BLaER1 treated with 17β-estradiol and CSF1 and Interleukin-3, amounts not matched to agents 10 nM and 100 nM (cell line): ENCODE results near the gene COMMD9.
A peak's percentile ranks its signal among the peaks of the same experiment; 100 is the strongest.

Experiments used
- H3K27ac ChIP-seq, 11 experiments: shearing (Covaris generic); formaldehyde crosslinking; 2 replicates each; pipeline ENCODE4 v1.8.1; 2022
- H3K27me3 ChIP-seq, 11 experiments: shearing (Covaris generic); formaldehyde crosslinking; 2 replicates each; pipeline ENCODE4 v1.8.1; 2022
- H3K36me3 ChIP-seq, 11 experiments: shearing (Covaris generic); formaldehyde crosslinking; 2 replicates each; pipeline ENCODE4 v1.8.1; 2022
- H3K4me1 ChIP-seq, 10 experiments: shearing (Covaris generic); formaldehyde crosslinking; 2 replicates each; pipeline ENCODE4 v1.8.1; 2022
- H3K4me2 ChIP-seq, 11 experiments: shearing (Covaris generic); formaldehyde crosslinking; 2 replicates each; pipeline ENCODE4 v1.8.1; 2022
- H3K4me3 ChIP-seq, 10 experiments: shearing (Covaris generic); formaldehyde crosslinking; 2 replicates each; pipeline ENCODE4 v1.8.1; 2022
- H3K9ac ChIP-seq, 11 experiments: shearing (Covaris generic); formaldehyde crosslinking; 2 replicates each; pipeline ENCODE4 v1.8.1; 2022
- H3K9me3 ChIP-seq, 11 experiments: shearing (Covaris generic); formaldehyde crosslinking; replicated peaks in 1 of 11; 2 replicates each; pipeline ENCODE4 v1.8.1; 2022
- H4K20me1 ChIP-seq, 11 experiments: shearing (Covaris generic); formaldehyde crosslinking; 2 replicates each; pipeline ENCODE4 v1.8.1; 2022
- Cebpa-rat ChIP-seq, 11 experiments: shearing (Covaris generic); IDR thresholded peaks; 2 replicates each; pipeline ENCODE4 v1.8.1; 2022

COMMD9 gene

DNA sequence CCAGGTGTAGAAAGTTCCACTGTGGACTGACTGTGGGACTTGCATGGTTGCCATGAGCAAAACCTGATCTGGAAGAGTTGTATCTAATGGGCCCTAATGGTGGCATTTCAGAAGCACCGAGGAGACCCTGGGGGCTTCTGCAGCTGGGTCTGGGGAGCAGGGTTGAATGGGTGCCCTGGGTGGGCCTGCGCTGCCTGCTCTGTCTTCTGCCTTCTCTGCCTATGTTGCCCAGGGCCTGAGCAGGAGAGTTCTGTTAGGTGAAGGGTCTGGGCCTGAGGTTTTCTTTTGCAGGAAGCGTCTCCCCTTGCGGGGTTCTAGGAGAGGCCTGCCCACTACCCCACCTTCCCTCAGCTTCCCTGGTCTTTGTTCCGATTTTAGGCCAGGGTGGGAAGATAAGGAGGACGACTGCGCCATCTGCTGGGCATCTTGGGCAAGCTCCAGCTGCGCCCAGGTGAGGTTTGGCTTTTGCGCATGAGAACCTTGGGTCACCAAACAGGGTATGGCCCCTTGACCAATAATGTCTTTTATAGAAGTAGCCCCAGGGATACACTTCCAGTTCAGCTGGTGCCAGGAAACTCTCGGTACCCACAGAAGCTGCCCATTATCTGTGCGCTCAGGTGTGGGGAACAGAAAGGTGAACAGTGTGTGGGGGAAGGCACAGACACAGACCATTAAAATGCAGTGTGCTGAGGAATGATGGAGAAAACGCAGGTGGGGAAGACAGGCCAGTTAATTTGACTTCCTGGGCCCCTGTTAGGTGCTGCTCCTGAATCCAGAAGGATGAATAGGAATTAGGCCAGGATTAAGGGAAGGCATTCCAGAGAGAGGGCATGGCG lies 23.2 kb downstream of the COMMD9 start:
- H3K9ac ChIP-seq: no peak overlapping the region
- H3K4me3 ChIP-seq: no peak overlapping the region
- no peak for TF ChIP-seq Cebpa-rat (IDR thresholded peaks at IDR 0.05)
- H3K27ac ChIP-seq: no peak overlapping the region
- H3K9me3 ChIP-seq: no peaks in the 10 kb centered on the region
- H3K4me2 ChIP-seq: no peak overlapping the region; a peak in 2 of 22 replicates
- H3K36me3 ChIP-seq: peaks cover 2 to 9% (median 6%) of the 10 kb centered on the region in 11 experiments; a peak in 13 of 22 replicates
- no peaks in the 10 kb centered on the region; a peak in 1 of 22 replicates for H4K20me1 ChIP-seq
- no peaks in the 10 kb centered on the region for H3K27me3 ChIP-seq
- H3K4me1 ChIP-seq: peaks cover 0 to 5% (median 0%) of the 10 kb centered on the region in 10 experiments; a peak in 5 of 20 replicates

GRCh38 chr11:36264973-36265344 lies 24.3 kb downstream of the COMMD9 start:
- no peak for TF ChIP-seq Cebpa-rat (IDR thresholded peaks at IDR 0.05)
- H3K4me3 ChIP-seq: no peak overlapping the region
- H3K36me3 ChIP-seq: no peaks in the 10 kb centered on the region
- H3K27ac ChIP-seq: no peak overlapping the region
- no peaks in the 10 kb centered on the region for H3K9me3 ChIP-seq
- H3K4me2 ChIP-seq: no peak overlapping the region
- H4K20me1 ChIP-seq: no peaks in the 10 kb centered on the region
- no peaks in the 10 kb centered on the region for H3K27me3 ChIP-seq
- peak overlapping the region in 1 of 11 experiments; percentile 16; a peak in 1 of 22 replicates for H3K9ac ChIP-seq
- H3K4me1 ChIP-seq: peaks cover 0 to 5% (median 0%) of the 10 kb centered on the region in 10 experiments; a peak in 4 of 20 replicates

- no peaks in the 10 kb centered on the region for H4K20me1 ChIP-seq
- TF ChIP-seq Cebpa-rat (IDR thresholded peaks at IDR 0.05): no peak
- H3K27me3 ChIP-seq: no peaks in the 10 kb centered on the region
- H3K9me3 ChIP-seq: no peaks in the 10 kb centered on the region
- H3K4me1 ChIP-seq: peaks cover 0 to 5% (median 4%) of the 10 kb centered on the region in 10 experiments; a peak in 7 of 20 replicates
- H3K4me2 ChIP-seq: no peak overlapping the region
- no peak overlapping the region for H3K4me3 ChIP-seq
- no peak overlapping the region for H3K27ac ChIP-seq
- H3K9ac ChIP-seq: no peak overlapping the region
- no peaks in the 10 kb centered on the region for H3K36me3 ChIP-seq
Measured at GRCh38 chr11:36264011-36264972, 24.9 kb downstream of the COMMD9 start.

- no peak overlapping the region for H3K4me2 ChIP-seq
- no peaks in the 10 kb centered on the region for H4K20me1 ChIP-seq
- no peaks in the 10 kb centered on the region for H3K36me3 ChIP-seq
- H3K9ac ChIP-seq: no peak overlapping the region
- peaks cover 0 to 14% (median 5%) of the 10 kb centered on the region in 10 experiments; a peak in 7 of 20 replicates for H3K4me1 ChIP-seq
- H3K9me3 ChIP-seq: peaks cover 0 to 4% (median 0%) of the 10 kb centered on the region in 11 experiments; a peak in 7 of 22 replicates
- H3K27ac ChIP-seq: no peak overlapping the region
- no peak overlapping the region for H3K4me3 ChIP-seq
- no peaks in the 10 kb centered on the region for H3K27me3 ChIP-seq
- no peak for TF ChIP-seq Cebpa-rat (IDR thresholded peaks at IDR 0.05)
Measured at GRCh38 chr11:36261094-36261493, 28.1 kb downstream of the COMMD9 start.

GRCh38 chr11:36258730-36259360 lies 30.4 kb downstream of the COMMD9 start:
- Histone ChIP-seq H3K9ac (no peak overlapping the region), H3K9me3 (peaks cover 0 to 7% (median 0%) of the 10 kb centered on the region in 11 experiments; a peak in 7 of 22 replicates), H3K4me2 (peak overlapping the region in 2 of 11 experiments; percentile 15 to 36; a peak in 2 of 22 replicates), H3K27ac (no peak overlapping the region), H3K4me1 (peaks cover 0 to 14% (median 0%) of the 10 kb centered on the region in 10 experiments; a peak in 3 of 20 replicates), H3K27me3 (no peaks in the 10 kb centered on the region), H4K20me1 (no peaks in the 10 kb centered on the region), H3K4me3 (no peak overlapping the region), H3K36me3 (no peaks in the 10 kb centered on the region)
- TF ChIP-seq Cebpa-rat (IDR thresholded peaks at IDR 0.05): no peak

DNA sequence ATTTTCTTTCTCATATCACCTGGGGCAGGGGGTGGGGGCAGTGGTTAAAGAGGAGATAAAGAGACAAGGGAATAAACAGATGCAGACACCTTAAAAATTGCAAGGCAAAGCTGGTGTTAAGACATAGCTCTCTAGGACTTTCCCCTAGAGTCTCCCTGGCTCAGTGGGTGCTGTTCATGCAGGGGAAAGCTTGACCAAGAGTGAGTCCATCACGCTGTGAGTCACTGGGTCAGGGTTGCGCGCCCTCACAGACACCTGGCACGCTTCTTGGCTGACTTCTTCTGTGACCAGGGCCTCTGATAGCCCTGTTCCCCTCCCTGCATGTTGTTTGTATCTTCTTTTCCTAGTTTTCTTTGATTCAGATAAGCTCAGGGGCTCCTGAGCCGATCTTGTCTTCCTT lies 31.9 kb downstream of the COMMD9 start:
- H4K20me1 ChIP-seq: no peaks in the 10 kb centered on the region
- H3K36me3 ChIP-seq: no peaks in the 10 kb centered on the region
- no peak overlapping the region for H3K9ac ChIP-seq
- no peaks in the 10 kb centered on the region for H3K27me3 ChIP-seq
- peaks cover 0 to 14% (median 0%) of the 10 kb centered on the region in 10 experiments; a peak in 3 of 20 replicates for H3K4me1 ChIP-seq
- TF ChIP-seq Cebpa-rat (IDR thresholded peaks at IDR 0.05): no peak
- peaks cover 0 to 7% (median 0%) of the 10 kb centered on the region in 11 experiments; a peak in 7 of 22 replicates for H3K9me3 ChIP-seq
- no peak overlapping the region for H3K4me2 ChIP-seq
- no peak overlapping the region for H3K4me3 ChIP-seq
- no peak overlapping the region for H3K27ac ChIP-seq

DNA sequence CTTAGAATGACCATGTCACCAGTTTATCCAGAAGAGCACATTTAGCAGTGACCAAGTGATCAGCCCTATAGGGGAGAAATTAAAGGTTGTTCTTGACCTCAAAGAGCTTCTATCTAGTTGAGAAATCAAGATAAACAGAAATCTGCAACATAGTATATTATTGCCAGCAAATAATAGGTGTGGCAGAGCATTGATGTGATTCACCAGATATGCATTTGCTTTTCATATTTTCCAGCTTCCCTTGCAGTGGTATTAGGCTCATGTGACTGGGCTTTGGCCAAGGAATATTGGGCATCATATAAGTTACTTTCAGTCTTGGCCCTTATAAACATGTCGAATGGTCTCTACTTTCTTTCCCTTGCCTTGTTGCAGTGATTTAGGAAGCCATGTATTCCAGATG lies 34.5 kb downstream of the COMMD9 start:
- peaks cover 0 to 26% (median 15%) of the 10 kb centered on the region in 11 experiments; a peak in 16 of 22 replicates for H3K9me3 ChIP-seq
- TF ChIP-seq Cebpa-rat (IDR thresholded peaks at IDR 0.05): no peak
- H3K36me3 ChIP-seq: no peaks in the 10 kb centered on the region; a peak in 1 of 22 replicates
- no peak overlapping the region for H3K4me3 ChIP-seq
- H3K27me3 ChIP-seq: no peaks in the 10 kb centered on the region
- H3K27ac ChIP-seq: no peak overlapping the region
- peaks cover 0 to 18% (median 0%) of the 10 kb centered on the region in 10 experiments; a peak in 5 of 20 replicates for H3K4me1 ChIP-seq
- no peaks in the 10 kb centered on the region for H4K20me1 ChIP-seq
- no peak overlapping the region for H3K4me2 ChIP-seq
- no peak overlapping the region for H3K9ac ChIP-seq

- peaks cover 0 to 27% (median 15%) of the 10 kb centered on the region in 11 experiments; a peak in 16 of 22 replicates for H3K9me3 ChIP-seq
- H3K4me1 ChIP-seq: peaks cover 0 to 21% (median 0%) of the 10 kb centered on the region in 10 experiments; a peak in 6 of 20 replicates
- no peak overlapping the region for H3K9ac ChIP-seq
- no peak overlapping the region for H3K4me2 ChIP-seq
- no peak overlapping the region for H3K4me3 ChIP-seq
- H4K20me1 ChIP-seq: no peaks in the 10 kb centered on the region
- no peaks in the 10 kb centered on the region for H3K27me3 ChIP-seq
- H3K27ac ChIP-seq: no peak overlapping the region
- TF ChIP-seq Cebpa-rat (IDR thresholded peaks at IDR 0.05): no peak
- H3K36me3 ChIP-seq: no peaks in the 10 kb centered on the region; a peak in 1 of 22 replicates
Measured at GRCh38 chr11:36253238-36253637, 36.0 kb downstream of the COMMD9 start.
